AG10803 (cell line): ENCODE results near the gene SUPT3H.

Experiments
- DNase-seq: peaks from one replicate; pipeline ENCODE4 v3.0.0; 2010; ENCODE audit warnings: low read depth
- H3K4me3 ChIP-seq: 2 replicates; pipeline ENCODE4 v1.5.1; 2011; ENCODE audit warnings: mild to moderate bottlenecking, low read length, control low read depth
- CTCF ChIP-seq: conservative IDR thresholded peaks from 2 replicates; pipeline ENCODE4 v1.5.1; 2011; ENCODE audit warnings: mild to moderate bottlenecking, low read length, control low read depth, inconsistent platforms

Gene SUPT3H

GRCh38 chr6:45377554-45378333 lies at the start of gene SUPT3H:
Gene SUPT3H, minus strand, starts transcription at chr6:45377934.
- peak within 1 kb of the TSS; percentile 80 for H3K4me3 ChIP-seq
- TF ChIP-seq CTCF = peak; percentile 36
- peak; percentile 92 for DNase-seq

GRCh38 chr6:45426251-45426650 lies 48.5 kb upstream of the SUPT3H start:
- no peak for TF ChIP-seq CTCF
- DNase-seq = no peak
- H3K4me3 ChIP-seq = no peak overlapping the region

GRCh38 chr6:45424451-45424861 lies 46.7 kb upstream of the SUPT3H start:
- H3K4me3 ChIP-seq = peak overlapping the region; percentile 90
- no peak for DNase-seq
- no peak for TF ChIP-seq CTCF

DNA sequence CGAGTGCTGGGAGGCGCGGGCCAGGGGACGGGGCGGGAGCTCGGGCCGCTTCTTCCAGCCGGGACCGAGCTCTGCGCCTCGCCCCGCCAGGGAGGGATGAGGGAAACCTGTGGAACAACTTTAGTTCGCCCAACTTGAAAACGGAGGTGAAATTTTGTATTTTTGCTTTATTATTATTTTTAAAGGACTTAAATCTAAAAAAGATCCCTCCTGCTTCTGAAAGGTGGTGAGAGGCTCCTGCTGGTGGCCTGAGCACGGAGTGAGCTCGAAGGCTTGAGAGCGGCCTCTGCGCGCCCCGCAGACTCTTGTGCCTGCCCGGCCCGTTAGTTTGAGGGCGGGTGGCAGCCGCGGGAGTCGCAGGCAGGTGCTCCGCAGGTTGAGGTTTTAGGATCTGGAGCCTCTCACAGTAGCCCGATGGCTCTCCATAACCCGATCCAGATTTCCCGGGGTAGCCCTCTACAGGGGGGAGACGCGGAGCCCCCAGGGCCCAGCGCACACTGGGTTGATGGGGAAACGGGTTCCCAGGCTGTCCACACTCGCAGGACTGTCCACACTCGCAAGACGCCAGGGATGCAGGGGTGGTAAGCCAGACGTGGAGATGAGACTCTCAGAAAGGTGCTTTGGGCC lies 46.2 kb upstream of the SUPT3H start:
- DNase-seq = no peak
- peak overlapping the region; percentile 90 for H3K4me3 ChIP-seq
- TF ChIP-seq CTCF = no peak

GRCh38 chr6:45423111-45423823 lies 45.5 kb upstream of the SUPT3H start:
- peak overlapping the region; percentile 90 for H3K4me3 ChIP-seq
- DNase-seq = peak; percentile 33
- no peak for TF ChIP-seq CTCF

- peak; percentile 62 for DNase-seq
- H3K4me3 ChIP-seq = peak overlapping the region; percentile 90
- no peak for TF ChIP-seq CTCF
These were observed 44.9 kb upstream of the SUPT3H start for GRCh38 chr6:45422503-45423110.
